Choroid plexus epithelial cell (primary cell): Measurements from ENCODE around the gene CHST5.

Experiments used
- DNase-seq: peaks from one replicate; pipeline ENCODE4 v3.0.0-alpha.2; 2010; ENCODE audit warnings: low read depth
- H3K4me3 ChIP-seq: 2 replicates; pipeline ENCODE4 v1.5.1; 2011; ENCODE audit warnings: low read depth, mild to moderate bottlenecking, control low read depth, low read length, moderate library complexity
- CTCF ChIP-seq: conservative IDR thresholded peaks from 2 replicates; pipeline ENCODE4 v1.5.1; 2011; ENCODE audit warnings: low read depth, mild to moderate bottlenecking, control low read depth, inconsistent platforms, low read length, moderate library complexity

The CHST5 gene

GRCh38 chr16:75535211-75535843 lies 581 bp downstream of the CHST5 start:
- H3K4me3 ChIP-seq = no peak overlapping the region
- DNase-seq = no peak
- TF ChIP-seq CTCF = no peak

GRCh38 chr16:75534560-75535205 lies 1.2 kb downstream of the CHST5 start:
- no peak for DNase-seq
- no peak for TF ChIP-seq CTCF
- no peak overlapping the region for H3K4me3 ChIP-seq

GRCh38 chr16:75532791-75533190 lies 3.1 kb downstream of the CHST5 start:
- no peak overlapping the region for H3K4me3 ChIP-seq
- TF ChIP-seq CTCF = no peak
- DNase-seq = no peak

- no peak overlapping the region for H3K4me3 ChIP-seq
- no peak for DNase-seq
- TF ChIP-seq CTCF = no peak
Measured at GRCh38 chr16:75532142-75532765, 3.7 kb downstream of the CHST5 start.

- DNase-seq = no peak
- H3K4me3 ChIP-seq = no peak overlapping the region
- TF ChIP-seq CTCF = no peak
Measured at GRCh38 chr16:75529959-75530358, 5.9 kb downstream of the CHST5 start.

GRCh38 chr16:75529056-75529905 lies 6.6 kb downstream of the CHST5 start:
- DNase-seq = no peak
- H3K4me3 ChIP-seq = no peak overlapping the region
- no peak for TF ChIP-seq CTCF
